Choroid plexus epithelial cell (primary cell): ENCODE measurements around the gene NR0B2.

Source experiments
- DNase-seq: peaks from one replicate; pipeline ENCODE4 v3.0.0-alpha.2; 2010; ENCODE audit warnings: low read depth
- H3K4me3 ChIP-seq: 2 replicates; pipeline ENCODE4 v1.5.1; 2011; ENCODE audit warnings: low read depth, mild to moderate bottlenecking, control low read depth, low read length, moderate library complexity
- CTCF ChIP-seq: conservative IDR thresholded peaks from 2 replicates; pipeline ENCODE4 v1.5.1; 2011; ENCODE audit warnings: low read depth, mild to moderate bottlenecking, control low read depth, inconsistent platforms, low read length, moderate library complexity

Gene NR0B2

GRCh38 chr1:26946270-26946669 lies 32.5 kb upstream of the NR0B2 start:
- no peak for TF ChIP-seq CTCF
- H3K4me3 ChIP-seq = no peak overlapping the region
- DNase-seq = no peak

GRCh38 chr1:26945728-26946127 lies 32.0 kb upstream of the NR0B2 start:
- H3K4me3 ChIP-seq = no peak overlapping the region
- no peak for TF ChIP-seq CTCF
- DNase-seq = no peak

- H3K4me3 ChIP-seq = no peak overlapping the region
- DNase-seq = no peak
- TF ChIP-seq CTCF = no peak
These were observed 31.4 kb upstream of the NR0B2 start for GRCh38 chr1:26945138-26945537.

GRCh38 chr1:26942656-26943055 lies 28.9 kb upstream of the NR0B2 start:
- DNase-seq = no peak
- no peak overlapping the region for H3K4me3 ChIP-seq
- TF ChIP-seq CTCF = no peak

GRCh38 chr1:26941311-26941710 lies 27.5 kb upstream of the NR0B2 start:
- no peak for TF ChIP-seq CTCF
- no peak overlapping the region for H3K4me3 ChIP-seq
- no peak for DNase-seq

- TF ChIP-seq CTCF = no peak
- no peak for DNase-seq
- H3K4me3 ChIP-seq = no peak overlapping the region
These were observed 24.9 kb upstream of the NR0B2 start for GRCh38 chr1:26938659-26939025.

GRCh38 chr1:26938004-26938658 lies 24.4 kb upstream of the NR0B2 start:
- no peak for DNase-seq
- no peak for TF ChIP-seq CTCF
- H3K4me3 ChIP-seq = no peak overlapping the region
